Measurements from ENCODE around the gene AGK.

AGK gene

DNA sequence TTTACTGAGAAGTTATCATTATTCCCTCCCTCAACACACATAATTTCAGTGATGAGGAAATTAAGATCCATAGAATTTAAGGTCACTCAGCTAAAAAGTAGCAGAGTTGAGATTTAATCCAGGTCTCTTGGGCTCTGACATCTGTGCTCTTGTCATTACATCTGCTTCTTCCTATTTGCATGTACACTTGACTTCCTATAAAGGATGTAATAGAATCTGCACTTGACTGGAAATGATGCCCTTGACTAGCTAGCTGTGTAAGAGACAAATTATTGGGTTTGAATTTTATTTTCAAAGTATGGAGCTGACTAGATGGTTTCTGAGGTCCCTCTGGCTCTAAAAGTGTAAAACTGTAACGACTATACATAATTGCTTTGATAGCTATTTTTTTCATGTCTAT lies 59.5 kb downstream of the AGK start:
- TF ChIP-seq, protein P1, sequence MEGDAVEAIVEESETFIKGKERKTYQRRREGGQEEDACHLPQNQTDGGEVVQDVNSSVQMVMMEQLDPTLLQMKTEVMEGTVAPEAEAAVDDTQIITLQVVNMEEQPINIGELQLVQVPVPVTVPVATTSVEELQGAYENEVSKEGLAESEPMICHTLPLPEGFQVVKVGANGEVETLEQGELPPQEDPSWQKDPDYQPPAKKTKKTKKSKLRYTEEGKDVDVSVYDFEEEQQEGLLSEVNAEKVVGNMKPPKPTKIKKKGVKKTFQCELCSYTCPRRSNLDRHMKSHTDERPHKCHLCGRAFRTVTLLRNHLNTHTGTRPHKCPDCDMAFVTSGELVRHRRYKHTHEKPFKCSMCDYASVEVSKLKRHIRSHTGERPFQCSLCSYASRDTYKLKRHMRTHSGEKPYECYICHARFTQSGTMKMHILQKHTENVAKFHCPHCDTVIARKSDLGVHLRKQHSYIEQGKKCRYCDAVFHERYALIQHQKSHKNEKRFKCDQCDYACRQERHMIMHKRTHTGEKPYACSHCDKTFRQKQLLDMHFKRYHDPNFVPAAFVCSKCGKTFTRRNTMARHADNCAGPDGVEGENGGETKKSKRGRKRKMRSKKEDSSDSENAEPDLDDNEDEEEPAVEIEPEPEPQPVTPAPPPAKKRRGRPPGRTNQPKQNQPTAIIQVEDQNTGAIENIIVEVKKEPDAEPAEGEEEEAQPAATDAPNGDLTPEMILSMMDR (IDR thresholded peaks at IDR 0.05; ENCODE audit: extremely low read depth, insufficient read depth, missing control alignments), result no peak
- in situ Hi-C loops (cut with MboI; ENCODE audit: low pct_unique_long_range_greater_than_20kb, low sequenced_read_pairs, unreplicated experiment), result no loop called here
- DNase-seq (ENCODE audit: low spot score), result no peak

DNA sequence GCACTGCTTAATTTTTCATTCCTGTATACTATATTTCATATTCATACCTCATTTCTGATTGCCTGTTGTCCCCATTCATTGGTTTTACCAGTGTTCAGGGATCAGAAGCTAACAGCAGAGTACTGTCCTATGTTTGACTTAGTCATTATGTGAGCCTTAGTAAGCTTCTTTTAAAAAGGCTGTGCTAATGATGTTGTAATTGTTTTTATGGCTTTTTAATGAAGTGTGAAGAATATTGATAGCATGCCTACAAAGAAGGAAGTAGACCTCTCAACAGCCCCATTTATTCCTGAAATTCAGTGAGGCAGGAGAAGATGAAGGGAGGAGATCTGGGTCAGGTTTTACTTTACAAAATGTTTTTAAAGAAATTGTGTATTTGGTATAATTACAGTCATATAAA lies 61.7 kb downstream of the AGK start:
- in situ Hi-C loops (cut with MboI; ENCODE audit: low pct_unique_long_range_greater_than_20kb, low sequenced_read_pairs, unreplicated experiment), result no loop called here
- TF ChIP-seq, protein P1 (IDR thresholded peaks at IDR 0.05; ENCODE audit: extremely low read depth, insufficient read depth, missing control alignments), result no peak
- DNase-seq (ENCODE audit: low spot score), result no peak

DNA sequence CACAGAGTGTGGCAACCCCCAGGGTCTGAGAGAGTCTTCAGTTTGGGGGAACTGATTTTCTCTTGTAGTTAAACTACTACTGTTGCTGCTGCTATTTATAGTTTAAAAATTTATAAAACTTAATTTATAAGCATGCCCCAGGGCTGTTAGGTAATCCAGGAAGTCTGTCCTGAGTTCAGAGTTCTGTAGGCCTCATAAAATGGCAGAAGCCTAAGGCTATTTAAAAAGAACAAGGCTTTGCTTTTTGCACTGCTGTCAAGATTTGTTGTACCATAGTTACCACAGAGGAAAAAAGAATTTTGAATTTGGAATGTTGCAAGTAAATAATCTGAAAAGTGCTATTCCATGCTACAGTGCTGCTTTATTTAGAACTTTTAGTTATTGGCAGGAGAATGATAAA lies 66.1 kb downstream of the AGK start:
- no peak for DNase-seq (ENCODE audit: low spot score)
- in situ Hi-C loops (cut with MboI; ENCODE audit: low pct_unique_long_range_greater_than_20kb, low sequenced_read_pairs, unreplicated experiment), result no loop called here
- TF ChIP-seq, protein P1 (IDR thresholded peaks at IDR 0.05; ENCODE audit: extremely low read depth, insufficient read depth, missing control alignments), result no peak

DNA sequence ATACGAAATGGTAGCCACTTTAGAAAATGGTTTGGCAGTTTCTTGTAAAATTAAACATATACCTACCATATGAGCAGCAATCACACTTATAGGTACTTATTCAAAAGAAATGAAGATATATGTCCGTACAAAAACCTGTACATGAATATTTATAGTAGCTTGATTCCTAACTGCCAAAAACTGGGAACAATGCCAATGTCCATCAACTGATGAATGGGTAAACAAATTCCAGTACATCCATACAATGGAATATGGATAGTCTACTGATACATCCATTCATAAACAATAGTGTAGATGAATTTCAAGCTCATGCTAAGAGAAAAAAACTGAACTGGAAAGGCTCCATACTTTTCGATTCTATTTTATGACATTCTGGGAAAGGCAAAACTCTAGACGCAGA lies 68.5 kb downstream of the AGK start:
- TF ChIP-seq, protein P1 (IDR thresholded peaks at IDR 0.05; ENCODE audit: extremely low read depth, insufficient read depth, missing control alignments), result no peak
- DNase-seq (ENCODE audit: low spot score), result no peak
- in situ Hi-C loops (cut with MboI; ENCODE audit: low pct_unique_long_range_greater_than_20kb, low sequenced_read_pairs, unreplicated experiment), result no loop called here

DNA sequence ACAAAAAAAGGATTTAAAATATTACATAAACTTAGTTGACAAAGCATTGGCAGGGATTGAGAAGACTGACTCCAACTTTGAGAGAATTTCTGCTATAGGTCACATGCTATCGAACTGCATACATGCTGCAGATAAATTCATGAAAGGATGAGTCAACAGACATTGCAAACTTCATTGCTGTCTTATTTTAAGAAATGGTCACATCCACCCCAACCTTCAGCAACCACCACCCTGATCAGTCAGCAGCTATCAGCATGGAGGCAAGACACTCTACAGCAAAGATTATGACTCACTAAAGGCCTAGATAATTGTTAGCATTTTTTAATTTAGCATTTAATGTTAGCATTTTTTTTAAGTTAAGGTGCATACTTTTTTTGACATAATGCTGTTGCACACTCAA lies 73.6 kb downstream of the AGK start:
- in situ Hi-C loops (cut with MboI; ENCODE audit: low pct_unique_long_range_greater_than_20kb, low sequenced_read_pairs, unreplicated experiment), result no loop called here
- DNase-seq (ENCODE audit: low spot score), result no peak
- TF ChIP-seq, protein P1 (IDR thresholded peaks at IDR 0.05; ENCODE audit: extremely low read depth, insufficient read depth, missing control alignments), result no peak

DNA sequence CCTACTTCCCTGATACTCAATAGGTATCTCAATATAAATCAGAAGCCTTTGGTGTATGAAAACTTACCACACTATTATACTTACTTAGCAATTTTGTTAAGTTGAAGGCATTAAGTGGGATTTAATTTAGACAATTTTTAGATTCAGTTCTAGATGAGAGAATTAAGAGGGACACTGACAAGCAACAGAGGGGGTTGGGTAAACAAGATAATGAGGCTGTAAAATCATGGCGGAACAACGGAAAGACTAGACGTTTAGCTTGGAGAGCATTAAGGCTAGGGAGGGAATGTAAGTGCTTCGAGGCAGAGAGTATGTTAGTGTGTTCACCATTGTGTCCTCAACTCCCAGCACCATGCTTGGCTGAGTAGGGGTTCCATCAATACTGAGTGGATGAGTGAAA lies 79.4 kb downstream of the AGK start:
- in situ Hi-C loops (cut with MboI; ENCODE audit: low pct_unique_long_range_greater_than_20kb, low sequenced_read_pairs, unreplicated experiment), result no loop called here
- TF ChIP-seq, protein P1 (IDR thresholded peaks at IDR 0.05; ENCODE audit: extremely low read depth, insufficient read depth, missing control alignments), result no peak
- DNase-seq (ENCODE audit: low spot score), result no peak

DNA sequence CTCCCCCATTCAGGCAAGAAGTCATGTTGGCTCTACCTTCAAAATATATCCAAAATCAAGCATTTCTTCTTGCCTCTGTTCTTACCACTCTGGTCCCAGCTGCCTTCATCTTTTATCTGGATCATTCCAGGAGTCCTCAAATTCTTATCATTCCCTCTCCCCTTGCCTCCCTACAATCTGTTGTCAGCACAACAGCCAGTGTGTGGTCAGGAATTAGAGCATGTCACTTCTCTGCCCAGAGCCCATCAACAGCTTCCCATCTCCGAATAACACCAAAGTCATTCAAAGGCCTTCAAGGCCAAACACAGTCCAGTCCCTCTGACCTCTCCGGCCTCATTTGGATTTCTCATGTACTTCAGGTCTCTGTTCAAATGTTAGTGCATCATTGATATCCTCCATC lies 80.3 kb downstream of the AGK start:
- in situ Hi-C loops (cut with MboI; ENCODE audit: low pct_unique_long_range_greater_than_20kb, low sequenced_read_pairs, unreplicated experiment), result no loop called here
- TF ChIP-seq, protein P1 (IDR thresholded peaks at IDR 0.05; ENCODE audit: extremely low read depth, insufficient read depth, missing control alignments), result no peak
- DNase-seq (ENCODE audit: low spot score), result no peak

Measured in GM13977 (cell line).